CD4-positive, alpha-beta T cell treated with Interferon gamma for 1 hour (primary cell): Measurements from ENCODE around the gene GDPGP1.
"Not testable (repeated sequence)": the region's sequence is repeated elsewhere in the genome, so short reads cannot be mapped to it uniquely, and the experiment has no call there.

Experiments used
- DNase-seq: peaks from one replicate; pipeline ENCODE4 v3.0.0-alpha.2; 2020

GDPGP1 gene

DNA sequence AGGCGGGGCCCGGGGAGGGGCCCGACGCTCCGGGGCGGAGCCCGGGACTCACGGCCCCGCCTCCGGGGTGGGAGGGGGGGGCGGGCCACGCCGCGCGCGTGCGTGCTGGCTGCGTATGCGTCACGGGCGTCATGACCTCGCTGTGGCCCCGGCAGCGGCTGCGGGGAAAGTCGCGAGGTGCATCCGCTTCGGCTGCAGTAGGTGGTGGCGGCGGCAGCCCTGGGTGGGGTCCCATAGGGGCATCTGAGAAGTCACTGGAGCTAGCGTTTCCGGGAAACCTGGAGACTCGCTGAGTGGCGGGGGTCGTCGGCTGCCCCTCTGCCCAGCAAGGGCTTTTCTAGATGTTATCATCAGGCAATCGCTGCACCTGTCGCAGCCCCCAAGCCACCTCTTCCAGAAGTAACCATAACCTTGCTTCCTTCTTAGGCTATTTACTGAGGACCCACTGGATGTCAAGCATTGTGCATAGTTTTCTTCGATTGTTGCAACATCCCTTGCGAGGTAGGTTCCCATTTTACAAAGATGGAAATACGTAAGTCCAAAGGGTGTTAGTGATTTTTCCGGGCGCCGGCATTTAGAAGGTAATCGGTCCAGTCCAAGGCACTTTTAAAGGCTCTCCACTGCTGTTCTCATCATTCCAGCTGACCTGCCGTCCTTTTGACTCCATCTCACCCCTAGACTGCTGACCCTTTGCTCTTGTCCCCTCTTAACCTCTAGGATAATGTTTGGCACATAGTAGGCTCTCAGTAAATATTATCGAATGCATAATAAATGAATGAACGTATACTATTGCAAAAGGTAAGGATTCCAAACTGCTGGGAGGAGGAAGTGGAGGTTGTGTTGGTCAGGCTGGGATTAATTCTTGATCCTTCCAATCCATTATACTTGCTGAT, at the start of gene GDPGP1:
TSS of gene GDPGP1 (plus strand) at position 114 of the 893 bp plus-strand sequence. CDS start 6,700 bp downstream, outside the sequence.
- DNase-seq: no peak

GRCh38 chr15:90184786-90185704, 49.0 kb upstream of the GDPGP1 start:
- peak; percentile 72 for DNase-seq

DNA sequence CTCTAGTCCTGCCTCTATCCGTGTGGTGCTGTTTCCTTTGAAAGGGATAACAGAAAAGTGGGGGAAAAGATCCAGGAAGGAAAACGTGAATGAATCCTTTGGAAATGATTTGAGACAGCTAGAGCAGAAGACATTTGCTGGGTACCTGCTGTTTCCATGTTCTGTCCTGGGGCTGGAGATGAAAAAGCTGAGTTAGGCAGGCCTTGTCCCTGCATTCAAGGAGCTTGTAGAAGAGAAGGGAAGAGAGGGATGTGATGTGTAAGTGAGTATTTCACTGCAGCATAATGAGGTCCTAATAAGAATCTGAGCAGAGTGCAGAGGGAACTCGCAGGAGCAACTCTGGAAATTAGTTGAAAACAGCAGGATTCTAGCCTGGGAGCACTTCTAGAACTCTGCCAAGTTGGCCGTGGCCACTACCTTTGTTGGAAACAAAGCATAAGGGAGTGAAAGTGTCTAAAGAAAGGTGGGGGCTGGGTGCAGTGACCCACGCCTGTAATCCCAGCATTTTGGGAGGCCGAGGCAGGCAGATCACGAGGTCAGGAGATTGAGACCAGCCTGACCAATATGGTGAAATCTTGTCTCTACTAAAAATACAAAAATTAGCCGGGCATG, 46.6 kb upstream of the GDPGP1 start:
- DNase-seq: no peak

DNA sequence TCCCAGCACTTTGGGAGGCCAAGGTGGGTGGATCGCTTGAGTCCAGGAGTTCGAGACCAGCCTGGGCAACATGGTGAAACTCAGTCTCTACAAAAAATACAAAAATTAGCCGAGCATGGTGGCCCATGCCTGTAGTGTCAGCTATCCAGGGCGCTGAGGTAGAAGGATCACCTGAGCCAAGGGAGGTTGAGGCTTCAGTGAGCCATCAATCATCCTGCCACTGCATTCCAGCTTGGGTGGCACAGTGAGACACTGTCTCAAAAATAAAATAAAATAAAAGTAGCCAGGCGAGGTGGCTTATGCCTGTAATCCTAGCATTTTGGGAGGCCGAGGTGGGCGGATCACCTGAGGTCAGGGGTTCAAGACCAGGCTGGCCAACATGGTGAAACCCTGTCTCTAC, 45.9 kb upstream of the GDPGP1 start:
- DNase-seq: not testable (repeated sequence)

GRCh38 chr15:90188914-90189748, 44.9 kb upstream of the GDPGP1 start:
- no peak for DNase-seq

DNA sequence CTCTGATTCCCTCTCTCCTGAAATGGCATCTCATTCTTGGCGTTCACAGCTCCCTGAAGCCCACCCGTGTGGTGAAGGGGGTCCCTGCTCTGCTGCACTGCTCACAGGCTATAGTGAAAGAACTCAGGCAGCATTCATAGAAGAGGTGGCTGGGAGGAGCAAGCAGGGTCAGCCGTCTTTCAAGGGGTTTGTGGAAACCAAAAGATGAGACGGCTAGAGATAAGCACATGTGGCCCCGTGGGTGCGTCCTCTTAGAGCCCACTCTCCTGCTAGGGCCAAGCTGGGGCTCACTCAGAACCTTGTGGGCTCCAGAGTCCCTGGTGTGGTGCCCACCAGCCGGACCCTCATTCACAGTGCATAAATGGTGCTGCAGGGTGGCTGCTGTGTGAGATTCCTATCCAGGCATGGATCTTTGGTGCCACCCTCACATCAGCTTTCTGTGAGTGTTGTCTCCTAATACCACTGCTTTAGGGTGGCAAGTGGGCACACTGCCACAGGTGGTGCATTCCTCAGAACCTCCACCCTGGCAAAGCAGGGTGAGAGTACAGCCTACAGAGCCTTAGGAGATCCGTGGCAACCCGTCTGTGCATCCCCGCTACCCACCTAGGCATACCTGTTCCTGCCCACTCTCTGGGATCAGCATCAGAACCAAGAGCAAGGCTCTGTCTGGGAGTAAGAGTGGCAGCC, 44.1 kb upstream of the GDPGP1 start:
- no peak for DNase-seq

- DNase-seq: peak; percentile 64
Measured at GRCh38 chr15:90190606-90191343, 43.2 kb upstream of the GDPGP1 start.

DNA sequence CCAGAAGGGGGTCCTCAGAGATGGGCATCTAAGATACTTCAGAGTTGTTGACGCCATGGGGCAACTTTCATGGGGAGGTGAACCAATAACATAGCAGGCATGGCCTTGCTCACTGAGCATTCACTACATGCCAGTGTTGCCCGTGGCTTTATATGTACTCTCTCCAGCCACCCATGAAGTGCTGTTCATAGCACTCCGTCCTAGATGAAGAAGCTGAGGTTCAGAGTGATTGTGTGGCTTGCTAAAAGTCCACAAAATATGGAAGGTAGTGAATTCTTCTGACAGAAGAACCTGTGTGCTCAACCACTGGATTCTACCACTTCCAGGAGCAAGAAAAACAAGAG, 42.7 kb upstream of the GDPGP1 start:
- DNase-seq: no peak

GRCh38 chr15:90191794-90192509, 42.1 kb upstream of the GDPGP1 start:
- peak; percentile 77 for DNase-seq

- no peak for DNase-seq
Measured at GRCh38 chr15:90192961-90193786, 40.8 kb upstream of the GDPGP1 start.

DNA sequence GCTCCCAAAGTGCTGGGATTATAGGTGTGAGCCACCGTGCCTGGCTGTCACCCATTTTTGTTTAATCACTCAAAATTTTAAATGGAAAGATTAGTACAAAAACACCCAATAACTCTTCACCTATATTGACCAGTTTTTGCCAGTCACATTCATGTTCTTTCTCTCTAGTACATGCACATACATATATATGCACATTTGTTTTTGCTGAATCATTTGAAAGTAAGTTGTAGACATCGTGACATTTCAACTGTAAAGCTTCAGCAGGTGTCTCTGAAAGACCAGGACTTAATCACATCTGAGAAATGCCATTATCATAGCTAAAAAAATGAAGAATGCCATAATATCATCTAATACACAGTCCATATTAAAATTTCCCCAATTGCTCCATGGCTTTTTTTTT, 39.4 kb upstream of the GDPGP1 start:
- DNase-seq: no peak

DNA sequence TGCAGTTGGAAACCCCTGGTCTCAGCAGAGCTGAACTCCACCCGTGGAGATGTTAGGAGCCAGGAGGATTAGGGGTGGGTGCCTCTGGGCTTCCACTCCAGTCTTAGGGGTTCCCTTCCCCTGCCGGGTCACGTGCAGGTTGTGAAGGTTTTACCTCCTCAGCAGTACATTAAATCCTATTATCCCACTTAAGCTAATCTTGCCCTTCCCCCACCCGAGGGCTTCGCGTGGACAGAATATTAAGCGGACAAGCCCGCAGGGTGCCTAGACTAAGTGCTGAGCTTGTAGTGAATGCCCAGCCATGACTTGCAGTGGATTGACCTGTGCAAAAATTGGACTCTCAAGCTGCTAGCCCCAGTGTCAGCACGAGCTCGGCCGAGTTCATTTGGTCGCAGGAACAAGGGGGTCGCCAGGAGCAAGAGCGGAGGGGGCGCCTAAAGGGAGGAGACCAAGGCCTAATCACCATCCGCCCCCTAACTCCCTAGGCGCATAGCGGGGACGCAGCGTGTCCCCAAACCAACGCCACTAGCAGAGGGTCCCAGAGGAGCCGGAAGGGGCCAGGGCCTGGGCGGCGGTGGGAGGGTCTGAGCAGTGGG, 33.4 kb upstream of the GDPGP1 start:
- DNase-seq: no peak

GRCh38 chr15:90201130-90201943, 32.7 kb upstream of the GDPGP1 start, which contains the start of gene SEMA4B:
SEMA4B (plus strand) TSS chr15:90201330; CDS start chr15:90201579, 249 bp downstream.
- DNase-seq: peak; percentile 69

DNA sequence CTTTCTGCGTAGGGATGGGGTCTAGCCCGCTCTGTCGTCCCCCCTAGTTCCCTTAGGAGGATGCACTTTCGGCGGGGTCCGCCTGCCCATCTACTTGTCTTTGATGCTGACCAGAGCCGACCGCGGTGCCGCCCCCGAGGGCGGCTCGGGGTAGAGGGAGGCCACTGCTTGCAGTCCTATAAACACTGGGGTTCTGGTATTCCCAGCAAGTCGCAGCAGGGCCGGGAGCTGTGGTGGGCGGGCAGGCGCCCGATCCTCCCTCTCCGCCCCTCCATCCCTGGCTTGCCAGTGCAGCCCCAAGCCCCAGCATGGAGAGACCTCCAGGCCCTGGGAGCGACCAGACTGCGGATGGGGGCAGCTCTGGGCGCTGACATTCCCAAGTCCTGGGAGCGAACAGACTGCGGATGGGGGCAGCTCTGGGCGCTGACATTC, 32.0 kb upstream of the GDPGP1 start:
- DNase-seq: no peak

DNA sequence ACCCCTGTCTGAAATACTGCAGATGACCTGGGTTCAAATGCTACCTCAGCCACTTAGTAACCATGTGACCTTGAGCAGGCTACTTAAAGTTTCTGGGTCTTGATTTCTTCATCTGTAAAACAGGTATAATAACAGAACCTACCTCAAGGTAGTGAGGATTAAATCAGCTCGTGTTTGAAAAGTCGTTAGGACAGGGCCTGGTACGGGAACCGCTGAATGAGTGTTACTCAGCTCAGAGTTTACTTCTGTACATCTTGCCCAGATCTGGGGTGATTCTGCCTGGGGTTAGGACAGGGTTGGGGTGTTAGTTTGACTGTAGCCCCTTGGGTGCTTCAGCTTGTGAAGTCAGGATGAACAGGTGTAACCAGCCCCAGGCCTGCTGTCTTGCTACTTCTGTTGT, 31.1 kb upstream of the GDPGP1 start:
- no peak for DNase-seq

DNA sequence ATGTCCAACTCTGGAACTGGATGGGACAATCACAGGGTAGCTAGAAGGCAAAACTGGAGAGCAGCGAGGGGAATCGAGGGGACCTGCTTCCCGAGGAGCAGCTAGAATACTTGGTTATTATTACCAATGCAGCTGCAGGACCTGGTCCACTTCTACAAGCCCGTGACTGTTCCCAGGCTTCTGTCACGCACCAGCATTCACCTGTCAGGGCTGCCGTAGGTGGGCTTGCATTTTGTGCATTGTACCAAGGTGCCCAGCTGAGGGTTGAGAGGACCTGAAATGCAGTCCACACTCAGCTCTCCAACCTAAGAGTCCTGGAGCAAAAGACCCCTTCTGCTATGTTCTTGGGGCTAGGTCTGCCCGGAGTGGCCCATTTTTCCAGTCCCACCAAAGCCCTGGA, 30.5 kb upstream of the GDPGP1 start:
- DNase-seq: no peak

DNA sequence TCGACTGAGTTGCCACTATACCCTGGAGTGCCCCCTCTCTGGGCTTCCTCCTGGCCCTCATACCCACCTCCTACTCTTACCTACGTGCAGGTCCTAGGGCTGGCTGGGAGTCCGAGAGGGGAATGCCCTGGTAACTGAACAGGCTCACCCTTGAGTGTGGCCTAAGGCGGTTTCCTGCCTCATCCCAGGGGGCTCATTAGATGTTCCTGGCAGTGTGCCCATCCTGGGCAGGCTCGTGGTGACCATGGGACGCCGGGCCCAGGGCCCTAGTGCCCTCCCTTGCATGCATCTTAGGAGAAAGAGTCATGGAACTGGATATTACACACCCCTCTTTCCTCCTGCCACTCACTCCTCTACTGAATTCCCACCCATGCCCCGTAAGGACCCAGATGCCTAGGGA, 30.1 kb upstream of the GDPGP1 start:
- no peak for DNase-seq
